Pons (tissue), 1 donor: ENCODE data around the gene AGPAT1.

Experiments used
- DNase-seq: peaks from one replicate; pipeline ENCODE4 v3.0.0-alpha.2; 2016; ENCODE audit warnings: low spot score

AGPAT1 gene

GRCh38 chr6:32168807-32169591 is 6.9 kb downstream of the AGPAT1 start:
- DNase-seq: no peak

- no peak for DNase-seq
These were observed 7.5 kb downstream of the AGPAT1 start for GRCh38 chr6:32168350-32168749.

GRCh38 chr6:32167761-32168262 is 8.1 kb downstream of the AGPAT1 start:
- no peak for DNase-seq

- DNase-seq: no peak
These were observed 8.6 kb downstream of the AGPAT1 start for GRCh38 chr6:32167154-32167760.

- no peak for DNase-seq
These were observed 9.3 kb downstream of the AGPAT1 start for GRCh38 chr6:32166411-32167061.

- no peak for DNase-seq
These were observed 11.6 kb downstream of the AGPAT1 start, which contains the start of gene EGFL8 for GRCh38 chr6:32164295-32164694. TSS of gene EGFL8 (plus strand) at chr6:32164595. CDS start at chr6:32166166, 1,571 bp downstream.

- DNase-seq: peak; percentile 34
These were observed 12.2 kb downstream of the AGPAT1 start for GRCh38 chr6:32163559-32164258.

GRCh38 chr6:32158052-32158451 is 17.8 kb downstream of the AGPAT1 start:
- DNase-seq: no peak

- DNase-seq: no peak
These were observed 19.0 kb downstream of the AGPAT1 start for GRCh38 chr6:32156891-32157290.

GRCh38 chr6:32154514-32155161 is 21.2 kb downstream of the AGPAT1 start:
- peak; percentile 66 for DNase-seq

GRCh38 chr6:32153564-32154513 is 22.0 kb downstream of the AGPAT1 start, which contains the start of gene PPT2:
TSS of gene PPT2 (plus strand) at chr6:32154141. CDS start at chr6:32154595, 454 bp downstream.
- DNase-seq: peak; percentile 87

- peak; percentile 50 for DNase-seq
These were observed 22.9 kb downstream of the AGPAT1 start for GRCh38 chr6:32152769-32153563.

- no peak for DNase-seq
These were observed 23.8 kb downstream of the AGPAT1 start, which contains the start of gene PRRT1 for GRCh38 chr6:32151863-32152768. TSS of gene PRRT1 (minus strand) at chr6:32151939. CDS start at chr6:32151827, 112 bp downstream.

GRCh38 chr6:32151181-32151862 is 24.6 kb downstream of the AGPAT1 start:
- DNase-seq: no peak

GRCh38 chr6:32149932-32150870 is 25.7 kb downstream of the AGPAT1 start:
- no peak for DNase-seq

GRCh38 chr6:32149092-32149755 is 26.7 kb downstream of the AGPAT1 start:
- no peak for DNase-seq
